Measurements from ENCODE around the gene CSH2.

GRCh38 chr17:63823659-63824331, 49.7 kb downstream of the CSH2 start:
- TF ChIP-seq CTCF (IDR thresholded peaks at IDR 0.05; ENCODE audit: low read depth, low read length) (no peak), POLR2A (IDR thresholded peaks at IDR 0.05; ENCODE audit: extremely low read depth, insufficient read length) (no peak), MAX (IDR thresholded peaks at IDR 0.05; ENCODE audit: low read depth, low read length) (no peak)

Data from NB4 (cell line).